ENCODE data around the gene SEC62. TPM values are rescaled to one million over a fixed set of nuclear protein-coding genes. Genes with fewer than 3 reads are reported as not detected.

Gene SEC62
- total and polyA plus RNA-seq, 2 donors from 2014 or later, result 131 to 139 TPM

DNA sequence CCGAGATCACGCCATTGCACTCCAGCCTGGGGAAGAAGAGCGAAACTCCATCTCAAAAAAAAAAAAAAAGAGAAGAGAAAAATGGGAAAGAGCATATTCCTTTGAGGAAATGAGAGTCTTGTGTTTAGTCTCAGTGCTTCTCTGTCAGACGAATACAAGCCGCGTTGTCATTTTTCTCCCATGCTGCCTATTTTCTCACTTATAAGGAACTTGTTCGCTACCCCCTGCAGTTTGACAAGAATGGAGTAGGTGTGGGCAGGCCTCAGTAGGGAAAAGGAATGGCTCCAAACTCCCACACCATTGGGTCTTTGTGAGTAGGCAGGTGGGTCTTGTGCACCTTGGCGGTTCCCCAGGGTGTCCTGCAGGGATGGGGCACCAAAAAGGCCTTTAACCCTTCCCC is 77.7 kb downstream of the SEC62 start:
- H3K36me3 ChIP-seq (ENCODE audit: control insufficient read depth in 2 of 3, insufficient read depth in 3 of 3, low read length in 3 of 3), result no peaks in the 10 kb centered on the region
- no peak overlapping the region for H3K4me3 ChIP-seq (ENCODE audit: low read length in 3 of 3)
- intact Hi-C loops (cut with DNase I), result no loop called here
- H3K9ac ChIP-seq (ENCODE audit: low read length in 3 of 3), result peak overlapping the region in 1 of 3 donors; percentile 52
- no peaks in the 10 kb centered on the region for H3K27me3 ChIP-seq (ENCODE audit: control insufficient read depth, insufficient read depth, low read length)
- peak overlapping the region; percentile 38 to 82 for H3K27ac ChIP-seq (ENCODE audit: low read depth in 2 of 2, low read length in 2 of 2)
- FAIRE-seq (no peak), DNase-seq (no peak)
- H3K9me3 ChIP-seq (ENCODE audit: control insufficient read depth in 2 of 3, insufficient read depth in 1 of 3, low read length in 3 of 3), result no peaks in the 10 kb centered on the region
- TF ChIP-seq, protein P1, sequence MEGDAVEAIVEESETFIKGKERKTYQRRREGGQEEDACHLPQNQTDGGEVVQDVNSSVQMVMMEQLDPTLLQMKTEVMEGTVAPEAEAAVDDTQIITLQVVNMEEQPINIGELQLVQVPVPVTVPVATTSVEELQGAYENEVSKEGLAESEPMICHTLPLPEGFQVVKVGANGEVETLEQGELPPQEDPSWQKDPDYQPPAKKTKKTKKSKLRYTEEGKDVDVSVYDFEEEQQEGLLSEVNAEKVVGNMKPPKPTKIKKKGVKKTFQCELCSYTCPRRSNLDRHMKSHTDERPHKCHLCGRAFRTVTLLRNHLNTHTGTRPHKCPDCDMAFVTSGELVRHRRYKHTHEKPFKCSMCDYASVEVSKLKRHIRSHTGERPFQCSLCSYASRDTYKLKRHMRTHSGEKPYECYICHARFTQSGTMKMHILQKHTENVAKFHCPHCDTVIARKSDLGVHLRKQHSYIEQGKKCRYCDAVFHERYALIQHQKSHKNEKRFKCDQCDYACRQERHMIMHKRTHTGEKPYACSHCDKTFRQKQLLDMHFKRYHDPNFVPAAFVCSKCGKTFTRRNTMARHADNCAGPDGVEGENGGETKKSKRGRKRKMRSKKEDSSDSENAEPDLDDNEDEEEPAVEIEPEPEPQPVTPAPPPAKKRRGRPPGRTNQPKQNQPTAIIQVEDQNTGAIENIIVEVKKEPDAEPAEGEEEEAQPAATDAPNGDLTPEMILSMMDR (IDR thresholded peaks at IDR 0.05; ENCODE audit: borderline replicate concordance, extremely low read depth, insufficient read depth), result no peak
- H3K4me1 ChIP-seq (ENCODE audit: control insufficient read depth in 2 of 3, insufficient read depth in 2 of 3, low read depth in 1 of 3, low read length in 3 of 3), result peaks cover 0 to 27% (median 17%) of the 10 kb centered on the region in 3 donors

DNA sequence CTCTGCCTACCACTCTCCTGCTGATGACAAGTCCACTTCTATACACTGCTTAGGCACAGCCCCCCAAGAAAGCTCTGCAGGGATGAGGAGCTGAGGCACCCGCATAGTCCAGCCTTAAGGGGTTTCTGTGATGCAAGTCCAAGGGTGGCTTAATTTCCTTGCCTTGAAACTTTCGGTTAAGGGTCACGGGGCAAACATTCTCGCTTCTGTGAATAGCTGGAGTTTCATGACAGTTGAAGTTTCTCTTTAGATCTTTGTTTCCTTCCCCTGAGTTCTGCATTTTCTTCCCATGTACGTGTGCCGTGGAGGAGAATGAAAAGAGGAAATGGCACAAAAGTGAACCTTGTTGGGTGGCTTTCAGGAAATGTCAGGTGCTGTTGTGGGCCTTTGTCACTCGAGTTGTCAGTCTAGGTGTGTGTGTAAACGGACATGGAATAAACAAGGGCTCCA is 78.2 kb downstream of the SEC62 start:
- Histone ChIP-seq H3K4me3 (ENCODE audit: low read length in 3 of 3) (no peak overlapping the region), H3K36me3 (ENCODE audit: control insufficient read depth in 2 of 3, insufficient read depth in 3 of 3, low read length in 3 of 3) (no peaks in the 10 kb centered on the region), H3K4me1 (ENCODE audit: control insufficient read depth in 2 of 3, insufficient read depth in 2 of 3, low read depth in 1 of 3, low read length in 3 of 3) (peaks cover 0 to 32% (median 22%) of the 10 kb centered on the region in 3 donors), H3K9ac (ENCODE audit: low read length in 3 of 3) (peak overlapping the region in 1 of 3 donors; percentile 52), H3K27me3 (ENCODE audit: control insufficient read depth, insufficient read depth, low read length) (no peaks in the 10 kb centered on the region), H3K9me3 (ENCODE audit: control insufficient read depth in 2 of 3, insufficient read depth in 1 of 3, low read length in 3 of 3) (no peaks in the 10 kb centered on the region), H3K27ac (ENCODE audit: low read depth in 2 of 2, low read length in 2 of 2) (peak overlapping the region; percentile 39 to 82)
- TF ChIP-seq, protein P1 (IDR thresholded peaks at IDR 0.05; ENCODE audit: borderline replicate concordance, extremely low read depth, insufficient read depth), result no peak
- intact Hi-C loops (cut with DNase I), result no loop called here
- peak in 1 of 5 donors; percentile 42 for DNase-seq
- FAIRE-seq, result no peak

DNA sequence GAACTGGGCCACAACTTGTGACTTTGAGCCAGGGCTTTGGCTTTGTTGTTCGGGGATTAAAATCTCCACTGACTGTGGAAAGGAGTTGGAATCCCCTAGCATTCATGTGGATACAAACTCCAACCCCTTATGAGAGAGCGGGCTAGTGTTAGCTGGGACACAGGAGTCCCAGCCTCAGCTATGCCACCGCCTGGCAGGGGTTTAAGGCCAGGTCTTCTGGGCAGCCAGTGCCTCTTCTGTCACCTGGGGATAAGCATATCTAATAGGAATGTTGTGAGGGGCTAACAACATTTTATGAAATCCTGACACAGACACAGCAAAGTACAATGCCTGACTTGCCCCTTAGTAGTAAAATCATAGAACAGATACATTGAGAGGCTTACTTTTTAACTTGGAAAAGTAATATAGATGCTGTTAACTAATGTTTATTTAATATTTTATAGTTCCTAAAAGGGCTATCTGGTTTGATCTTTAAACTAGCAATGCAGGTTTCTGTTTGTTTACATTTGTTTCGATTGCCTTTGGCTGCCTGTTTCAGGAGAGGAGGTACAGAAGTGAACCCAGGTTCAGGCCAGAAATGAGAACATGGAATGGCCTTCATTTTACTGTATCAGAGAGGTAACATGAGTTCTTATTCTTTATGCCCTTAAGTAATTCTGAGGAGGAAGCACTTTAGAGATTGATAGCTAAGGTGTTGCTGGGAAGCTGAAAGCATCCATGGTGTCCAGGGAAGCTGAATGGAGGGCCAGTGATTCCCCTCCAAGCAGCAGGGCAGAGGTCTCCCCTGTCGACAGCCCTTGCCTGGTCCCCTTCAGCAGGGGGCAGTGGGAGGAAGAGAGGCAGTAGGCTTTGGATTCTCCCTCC is 79.9 kb downstream of the SEC62 start:
- H3K4me1 ChIP-seq (ENCODE audit: control insufficient read depth in 2 of 3, insufficient read depth in 2 of 3, low read depth in 1 of 3, low read length in 3 of 3), result peaks cover 0 to 35% (median 28%) of the 10 kb centered on the region in 3 donors
- FAIRE-seq (no peak), DNase-seq (no peak)
- no peaks in the 10 kb centered on the region for H3K27me3 ChIP-seq (ENCODE audit: control insufficient read depth, insufficient read depth, low read length)
- intact Hi-C loops (cut with DNase I), result no loop called here
- peak overlapping the region; percentile 43 to 60 for H3K27ac ChIP-seq (ENCODE audit: low read depth in 2 of 2, low read length in 2 of 2)
- no peaks in the 10 kb centered on the region for H3K9me3 ChIP-seq (ENCODE audit: control insufficient read depth in 2 of 3, insufficient read depth in 1 of 3, low read length in 3 of 3)
- TF ChIP-seq, protein P1 (IDR thresholded peaks at IDR 0.05; ENCODE audit: borderline replicate concordance, extremely low read depth, insufficient read depth), result no peak
- no peaks in the 10 kb centered on the region for H3K36me3 ChIP-seq (ENCODE audit: control insufficient read depth in 2 of 3, insufficient read depth in 3 of 3, low read length in 3 of 3)
- H3K4me3 ChIP-seq (ENCODE audit: low read length in 3 of 3), result no peak overlapping the region
- H3K9ac ChIP-seq (ENCODE audit: low read length in 3 of 3), result peak overlapping the region in 1 of 3 donors; percentile 9

Data from kidney (tissue), 14 donors.